ENCODE data around the gene GJC1. TPM values are rescaled to one million over a fixed set of nuclear protein-coding genes. Genes with fewer than 3 reads are reported as not detected.
"Not testable (repeated sequence)": the region's sequence is repeated elsewhere in the genome, so short reads cannot be mapped to it uniquely, and the experiment has no call there.

Gene GJC1
- polyA plus RNA-seq, 2 of the 4 experiments (the other 2 are of a cell fraction), result 21.2 to 22.1 TPM

GRCh38 chr17:44828919-44829522 is 1.1 kb downstream of the GJC1 start:
- WGBS (ENCODE audit: missing lambda C conversion rate), result 3% methylated on average over 21 of the region's 21 CpGs
- Histone ChIP-seq H3K4me1 (peaks cover 18% of the 10 kb centered on the region), H3K27ac (peak overlapping the region; percentile 77 to 95), H3K9me3 (no peaks in the 10 kb centered on the region), H3K4me2 (peak overlapping the region; percentile 94), H3K4me3 (peak overlapping the region; percentile 87)
- CTCF ChIA-PET, result interaction anchor here (0.6 to 1.8 kb wide), 9 partner anchors 16 to 54 kb away, joined by 3 to 10 read pairs (median 4); no protein-coding TSS in a partner anchor
- TF ChIP-seq NPAS2 (CRISPR knock-in tag; IDR thresholded peaks at IDR 0.05; ENCODE audit: borderline replicate concordance), result no peak
- no peak for TF ChIP-seq PHF8 (IDR thresholded peaks at IDR 0.05; ENCODE audit: borderline replicate concordance, low read depth)
- TF ChIP-seq EP300 (IDR thresholded peaks at IDR 0.05), result no peak
- DNase-seq (ENCODE audit: low read depth in 1 of 2, low spot score in 1 of 2) (peak in 1 of 2 experiments; percentile 38), FAIRE-seq (peak; percentile 80), ATAC-seq (peak; percentile 10 to 21; a peak in 4 of 6 replicates)
- POLR2A ChIA-PET, result interaction anchor here (0.6 to 1.4 kb wide), 2 partner anchors 8 to 50 kb away, joined by 3 to 4 read pairs; no protein-coding TSS in a partner anchor

DNA sequence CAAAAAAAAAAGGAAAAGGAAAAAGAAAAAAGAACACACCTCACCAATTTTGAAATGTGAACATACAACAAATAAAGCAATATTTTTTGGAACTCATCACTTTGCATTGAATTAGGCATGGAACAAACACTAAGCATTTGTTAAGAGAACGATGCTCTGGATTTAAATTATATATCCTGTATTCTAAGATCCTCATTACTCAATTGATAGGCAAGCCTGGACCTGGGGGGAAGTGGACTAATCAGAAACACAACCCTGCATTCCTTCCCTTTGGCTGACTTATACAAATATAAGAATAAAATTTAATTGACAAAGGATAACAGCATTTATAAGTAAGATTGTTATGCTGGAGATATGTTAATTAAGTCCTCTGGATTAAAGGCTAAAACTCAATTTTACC is 2.2 kb downstream of the GJC1 start:
- Histone ChIP-seq H3K4me3 (no peak overlapping the region), H3K4me1 (peaks cover 23% of the 10 kb centered on the region), H3K9me3 (no peaks in the 10 kb centered on the region), H3K27ac (no peak overlapping the region), H3K4me2 (peak overlapping the region; percentile 94)
- peak; percentile 36 for FAIRE-seq
- TF ChIP-seq RFX5 (IDR thresholded peaks at IDR 0.05), result no peak
- TF ChIP-seq, protein P1, sequence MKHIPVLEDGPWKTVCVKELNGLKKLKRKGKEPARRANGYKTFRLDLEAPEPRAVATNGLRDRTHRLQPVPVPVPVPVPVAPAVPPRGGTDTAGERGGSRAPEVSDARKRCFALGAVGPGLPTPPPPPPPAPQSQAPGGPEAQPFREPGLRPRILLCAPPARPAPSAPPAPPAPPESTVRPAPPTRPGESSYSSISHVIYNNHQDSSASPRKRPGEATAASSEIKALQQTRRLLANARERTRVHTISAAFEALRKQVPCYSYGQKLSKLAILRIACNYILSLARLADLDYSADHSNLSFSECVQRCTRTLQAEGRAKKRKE (CRISPR knock-in tag; IDR thresholded peaks at IDR 0.05; ENCODE audit: low read depth), result no peak
- TF ChIP-seq RAD21 (conservative IDR thresholded peaks at IDR 0.05 in 1 of 2, IDR thresholded peaks at IDR 0.05 in 1 of 2), result no peak
- TF ChIP-seq CBX2 (IDR thresholded peaks at IDR 0.05; ENCODE audit: borderline replicate concordance, low read depth), result no peak
- no peak for TF ChIP-seq ZFP36 (IDR thresholded peaks at IDR 0.05; ENCODE audit: borderline replicate concordance, partially characterized antibody)
- no peak for TF ChIP-seq HOXB13 (CRISPR knock-in tag; IDR thresholded peaks at IDR 0.05; ENCODE audit: low read depth)
- TF ChIP-seq ZC3H11A (IDR thresholded peaks at IDR 0.05), result no peak
- no peak for TF ChIP-seq BHLHE40 (IDR thresholded peaks at IDR 0.05; ENCODE audit: low read depth, low read length)
- TF ChIP-seq, protein P2, sequence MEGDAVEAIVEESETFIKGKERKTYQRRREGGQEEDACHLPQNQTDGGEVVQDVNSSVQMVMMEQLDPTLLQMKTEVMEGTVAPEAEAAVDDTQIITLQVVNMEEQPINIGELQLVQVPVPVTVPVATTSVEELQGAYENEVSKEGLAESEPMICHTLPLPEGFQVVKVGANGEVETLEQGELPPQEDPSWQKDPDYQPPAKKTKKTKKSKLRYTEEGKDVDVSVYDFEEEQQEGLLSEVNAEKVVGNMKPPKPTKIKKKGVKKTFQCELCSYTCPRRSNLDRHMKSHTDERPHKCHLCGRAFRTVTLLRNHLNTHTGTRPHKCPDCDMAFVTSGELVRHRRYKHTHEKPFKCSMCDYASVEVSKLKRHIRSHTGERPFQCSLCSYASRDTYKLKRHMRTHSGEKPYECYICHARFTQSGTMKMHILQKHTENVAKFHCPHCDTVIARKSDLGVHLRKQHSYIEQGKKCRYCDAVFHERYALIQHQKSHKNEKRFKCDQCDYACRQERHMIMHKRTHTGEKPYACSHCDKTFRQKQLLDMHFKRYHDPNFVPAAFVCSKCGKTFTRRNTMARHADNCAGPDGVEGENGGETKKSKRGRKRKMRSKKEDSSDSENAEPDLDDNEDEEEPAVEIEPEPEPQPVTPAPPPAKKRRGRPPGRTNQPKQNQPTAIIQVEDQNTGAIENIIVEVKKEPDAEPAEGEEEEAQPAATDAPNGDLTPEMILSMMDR (IDR thresholded peaks at IDR 0.05), result no peak
- no peak for ATAC-seq
- no peak for DNase-seq (ENCODE audit: low read depth in 1 of 2, low spot score in 1 of 2)
- ChIA-PET CTCF (interaction anchor here (1.3 to 5.9 kb wide), 6 partner anchors 37 to 53 kb away, joined by 3 to 52 read pairs (median 9); no protein-coding TSS in a partner anchor), POLR2A (interaction anchor here (1.4 kb wide), 1 partner anchor 51 kb away, joined by 4 read pairs; no protein-coding TSS in a partner anchor)
- 73% methylated on average over 1 of the region's 1 CpG for whole genome bisulfite sequencing (ENCODE audit: missing lambda C conversion rate)

DNA sequence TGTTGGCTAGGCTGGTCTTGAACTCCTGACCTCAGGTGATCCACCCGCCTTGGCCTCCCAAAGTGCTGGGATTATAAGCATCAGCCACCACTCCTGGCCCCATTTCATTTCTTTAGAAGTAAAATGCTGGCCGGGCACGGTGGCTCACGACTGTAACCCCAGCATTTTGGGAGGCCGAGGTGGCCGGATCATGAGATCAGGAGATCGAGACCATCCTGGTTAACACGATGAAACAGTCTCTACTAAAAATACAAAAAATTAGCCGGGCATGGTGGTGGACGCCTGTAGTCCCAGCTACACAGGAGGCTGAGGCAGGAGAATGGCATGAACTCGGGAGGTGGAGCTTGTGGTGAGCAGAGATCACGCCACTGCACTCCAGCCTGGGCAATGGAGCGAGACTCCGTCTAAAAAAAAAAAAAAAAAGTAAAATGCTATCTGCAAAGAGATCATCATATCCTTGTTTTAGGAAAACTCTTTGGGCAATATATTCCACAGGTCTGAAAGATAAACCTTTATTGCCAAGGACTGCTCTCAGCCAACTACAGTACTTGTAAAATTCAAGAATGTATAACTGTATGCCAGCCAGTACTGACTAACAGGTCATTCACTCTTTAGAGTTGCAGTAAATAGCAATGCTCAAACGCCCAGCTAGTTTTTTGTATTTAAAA is 3.8 kb downstream of the GJC1 start:
- 87% methylated on average over 15 of the region's 15 CpGs for WGBS (ENCODE audit: missing lambda C conversion rate)
- TF ChIP-seq MYC (IDR thresholded peaks at IDR 0.05; ENCODE audit: borderline replicate concordance, low read length) (no peak), KDM1A (IDR thresholded peaks at IDR 0.05; ENCODE audit: low read depth) (no peak), GATA3 (IDR thresholded peaks at IDR 0.05; ENCODE audit: borderline replicate concordance) (no peak), E2F6 (IDR thresholded peaks at IDR 0.05; ENCODE audit: borderline replicate concordance, low read depth) (no peak), HEYL (CRISPR knock-in tag; IDR thresholded peaks at IDR 0.05) (no peak), SMC3 (IDR thresholded peaks at IDR 0.05) (no peak), PHF8 (IDR thresholded peaks at IDR 0.05; ENCODE audit: borderline replicate concordance, low read depth) (no peak), HDAC2 (IDR thresholded peaks at IDR 0.05) (no peak), NR3C1 (IDR thresholded peaks at IDR 0.05) (no peak)
- TF ChIP-seq, protein P2 (IDR thresholded peaks at IDR 0.05), result no peak
- Histone ChIP-seq H3K9me3 (no peaks in the 10 kb centered on the region), H3K4me3 (no peak overlapping the region), H3K4me1 (peaks cover 29% of the 10 kb centered on the region), H3K4me2 (no peak overlapping the region), H3K27ac (no peak overlapping the region)
- ATAC-seq (no peak), FAIRE-seq (no peak), DNase-seq (ENCODE audit: low read depth in 1 of 2, low spot score in 1 of 2) (no peak)
- ChIA-PET POLR2A (interaction anchor here (0.6 kb wide), 3 partner anchors 11 to 608 kb away, joined by 3 read pairs; no protein-coding TSS in a partner anchor), CTCF (interaction anchor here (0.7 to 5.9 kb wide), 14 partner anchors 9 to 72 kb away, joined by 3 to 52 read pairs (median 3); no protein-coding TSS in a partner anchor)

- H3K4me3 ChIP-seq; DNase-seq (ENCODE audit: low read depth in 1 of 2, low spot score in 1 of 2); H3K27ac ChIP-seq; ATAC-seq; H3K4me2 ChIP-seq; H3K9me3 ChIP-seq; POLR2A ChIA-PET; FAIRE-seq: not testable (repeated sequence)
- WGBS (ENCODE audit: missing lambda C conversion rate), result 96% methylated on average over 9 of the region's 9 CpGs
- peaks cover 34% of the 10 kb centered on the region for H3K4me1 ChIP-seq
- CTCF ChIA-PET, result interaction anchor here (1.0 to 5.9 kb wide), 6 partner anchors 28 to 54 kb away, joined by 3 to 52 read pairs (median 3); no protein-coding TSS in a partner anchor
Observed at GRCh38 chr17:44825236-44825635, 4.9 kb downstream of the GJC1 start.
